Smooth muscle cell of the pulmonary artery (primary cell): ENCODE results near the gene ATP1B4. TPM values are rescaled to one million over a fixed set of nuclear protein-coding genes. Genes with fewer than 3 reads are reported as not detected.

ENCODE experiments used
- total RNA-seq: library from RNA; depleted of rRNA; stranded (reverse); fragments of >200 nt; gene quantifications from 2 replicates; pipeline ENCODE4 v1.2.3, GENCODE V29; 2014

The ATP1B4 gene
- total RNA-seq: not detected in 2 replicates

GRCh38 chrX:120361764-120362305, at the start of gene ATP1B4:
TSS of gene ATP1B4 (plus strand) at chrX:120362089. CDS start at chrX:120362169, 80 bp downstream.

Other genes starting within 250 kb of the ATP1B4 start
- not detected in 2 replicates for gene RHOXF1, start 246.2 kb upstream of the ATP1B4 start, total RNA-seq
- not detected in 2 replicates for gene RHOXF2, start 203.5 kb upstream of the ATP1B4 start, total RNA-seq
- 10.9 and 11.1 TPM in 2 replicates for gene ZBTB33, start 111.3 kb upstream of the ATP1B4 start, total RNA-seq
- 0.07 TPM in 1 of 2 replicates, not detected in the other for gene TMEM255A, start 50.6 kb upstream of the ATP1B4 start, total RNA-seq
- gene LAMP2, start 107.2 kb downstream of the ATP1B4 start, total RNA-seq: 265 and 289 TPM in 2 replicates
- gene CUL4B, start 198.9 kb downstream of the ATP1B4 start, total RNA-seq: 66.3 and 79.2 TPM in 2 replicates
- gene MCTS1, start 242.0 kb downstream of the ATP1B4 start, total RNA-seq: 16.2 and 20.2 TPM in 2 replicates